ENCODE measurements around the gene SNURF. TPM values are rescaled to one million over a fixed set of nuclear protein-coding genes. Genes with fewer than 3 reads are reported as not detected.

The SNURF gene, protein sequence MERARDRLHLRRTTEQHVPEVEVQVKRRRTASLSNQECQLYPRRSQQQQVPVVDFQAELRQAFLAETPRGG
- 33.3 and 37.6 TPM in 2 replicates for total RNA-seq

DNA sequence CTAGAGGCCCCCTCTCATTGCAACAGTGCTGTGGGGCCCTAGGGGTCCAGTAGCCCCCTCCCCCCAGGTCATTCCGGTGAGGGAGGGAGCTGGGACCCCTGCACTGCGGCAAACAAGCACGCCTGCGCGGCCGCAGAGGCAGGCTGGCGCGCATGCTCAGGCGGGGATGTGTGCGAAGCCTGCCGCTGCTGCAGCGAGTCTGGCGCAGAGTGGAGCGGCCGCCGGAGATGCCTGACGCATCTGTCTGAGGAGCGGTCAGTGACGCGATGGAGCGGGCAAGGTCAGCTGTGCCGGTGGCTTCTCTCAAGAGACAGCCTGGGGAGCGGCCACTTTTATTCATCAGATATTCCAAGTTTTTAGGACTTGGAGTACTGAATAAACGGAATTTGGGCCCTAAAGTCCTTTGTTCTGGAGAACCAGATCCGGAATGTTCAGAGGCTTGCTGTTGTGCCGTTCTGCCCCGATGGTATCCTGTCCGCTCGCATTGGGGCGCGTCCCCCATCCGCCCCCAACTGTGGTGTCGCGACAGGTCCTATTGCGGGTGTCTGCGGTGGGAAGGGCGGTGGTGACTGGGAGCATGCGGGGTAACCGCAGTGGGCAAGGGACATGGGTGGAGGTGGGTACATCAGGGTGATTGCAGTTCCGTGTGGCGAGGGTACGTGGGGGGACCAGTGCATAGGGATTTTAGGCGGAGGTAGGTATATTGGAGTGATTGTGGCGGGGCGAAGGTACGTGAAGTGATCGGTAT lies at the start of gene SNURF, which contains the start of gene SNRPN:
TSS of gene SNURF (plus strand) at position 205 of the 748 bp plus-strand sequence. CDS start at position 267, 62 bp downstream.
TSS of gene SNRPN (plus strand) at position 205 of the 748 bp plus-strand sequence. CDS start 19,467 bp downstream, outside the sequence.

Other genes with a start within 250 kb of the SNURF start
- gene SNRPN, start within 50 bp of the SNURF start, total RNA-seq: 83.8 and 93.2 TPM in 2 replicates